Stimulated activated CD4-positive, alpha-beta T cell treated with anti-CD3 and anti-CD28 coated beads, TNF-alpha, amount 100 ng/mL, for 1 hour (primary cell): ENCODE data around the gene STARD8.
"Not testable (repeated sequence)": the region's sequence is repeated elsewhere in the genome, so short reads cannot be mapped to it uniquely, and the experiment has no call there.

ENCODE experiments used
- DNase-seq, 3 donors: peaks; one replicate each; pipeline ENCODE4 v3.0.0-alpha.2; 2020; ENCODE audit warnings: low read depth in 3 of 3, low spot score in 1 of 3

The STARD8 gene

GRCh38 chrX:68714856-68715255 is 67.4 kb downstream of the STARD8 start:
- no peak for DNase-seq

- no peak for DNase-seq
These were observed 69.7 kb downstream of the STARD8 start for GRCh38 chrX:68717196-68717595.

- no peak for DNase-seq
These were observed 70.4 kb downstream of the STARD8 start for GRCh38 chrX:68717663-68718442.

GRCh38 chrX:68718443-68718820 is 71.0 kb downstream of the STARD8 start:
- no peak for DNase-seq

GRCh38 chrX:68719181-68719903 is 71.9 kb downstream of the STARD8 start:
- no peak for DNase-seq

- DNase-seq: no peak
These were observed 72.6 kb downstream of the STARD8 start for GRCh38 chrX:68719904-68720614.

- no peak for DNase-seq
These were observed 73.4 kb downstream of the STARD8 start for GRCh38 chrX:68720851-68721250.

GRCh38 chrX:68721546-68721945 is 74.1 kb downstream of the STARD8 start:
- no peak for DNase-seq

- DNase-seq: no peak
These were observed 74.8 kb downstream of the STARD8 start for GRCh38 chrX:68721991-68722860.

- no peak for DNase-seq
These were observed 76.2 kb downstream of the STARD8 start for GRCh38 chrX:68723491-68724155.

- no peak for DNase-seq
These were observed 77.1 kb downstream of the STARD8 start for GRCh38 chrX:68724531-68725020.

- no peak for DNase-seq
These were observed 78.4 kb downstream of the STARD8 start for GRCh38 chrX:68725756-68726365.

- DNase-seq: no peak
These were observed 78.9 kb downstream of the STARD8 start for GRCh38 chrX:68726366-68726765.

GRCh38 chrX:68727696-68728095 is 80.2 kb downstream of the STARD8 start:
- DNase-seq: no peak

GRCh38 chrX:68728186-68728585 is 80.7 kb downstream of the STARD8 start:
- no peak for DNase-seq

- DNase-seq: no peak
These were observed 83.8 kb downstream of the STARD8 start for GRCh38 chrX:68731254-68731653.

GRCh38 chrX:68732906-68733493 is 85.5 kb downstream of the STARD8 start:
- peak in 2 of 3 donors; percentile 24 to 44 for DNase-seq

- DNase-seq: no peak
These were observed 87.8 kb downstream of the STARD8 start for GRCh38 chrX:68735266-68735665.

GRCh38 chrX:68741864-68742263 is 94.4 kb downstream of the STARD8 start:
- DNase-seq: not testable (repeated sequence)
